ENCODE results near the gene POLA1. TPM values are rescaled to one million over a fixed set of nuclear protein-coding genes. Genes with fewer than 3 reads are reported as not detected.

The POLA1 gene
- total RNA-seq, 4 donors from 2014 or later, result 9.4 to 15.7 (median 10.0) TPM

- DNase-seq (ENCODE audit: extremely low spot score), result no peak
- Histone ChIP-seq H3K4me3 (no peak overlapping the region), H3K27ac (replicated peaks in 1 of 4) (no peak overlapping the region), H3K4me1 (peaks cover under 1 to 12% (median 6%) of the 10 kb centered on the region in 4 donors), H3K27me3 (peaks cover 0 to 32% (median 22%) of the 10 kb centered on the region in 4 donors), H3K9me3 (no peaks in the 10 kb centered on the region), H3K36me3 (no peaks in the 10 kb centered on the region)
- no peak for TF ChIP-seq POLR2AphosphoS5 (IDR thresholded peaks at IDR 0.05)
- no peak for TF ChIP-seq EP300 (IDR thresholded peaks at IDR 0.05)
- TF ChIP-seq POLR2A (IDR thresholded peaks at IDR 0.05; ENCODE audit: low read depth), result no peak
- TF ChIP-seq, protein P1, sequence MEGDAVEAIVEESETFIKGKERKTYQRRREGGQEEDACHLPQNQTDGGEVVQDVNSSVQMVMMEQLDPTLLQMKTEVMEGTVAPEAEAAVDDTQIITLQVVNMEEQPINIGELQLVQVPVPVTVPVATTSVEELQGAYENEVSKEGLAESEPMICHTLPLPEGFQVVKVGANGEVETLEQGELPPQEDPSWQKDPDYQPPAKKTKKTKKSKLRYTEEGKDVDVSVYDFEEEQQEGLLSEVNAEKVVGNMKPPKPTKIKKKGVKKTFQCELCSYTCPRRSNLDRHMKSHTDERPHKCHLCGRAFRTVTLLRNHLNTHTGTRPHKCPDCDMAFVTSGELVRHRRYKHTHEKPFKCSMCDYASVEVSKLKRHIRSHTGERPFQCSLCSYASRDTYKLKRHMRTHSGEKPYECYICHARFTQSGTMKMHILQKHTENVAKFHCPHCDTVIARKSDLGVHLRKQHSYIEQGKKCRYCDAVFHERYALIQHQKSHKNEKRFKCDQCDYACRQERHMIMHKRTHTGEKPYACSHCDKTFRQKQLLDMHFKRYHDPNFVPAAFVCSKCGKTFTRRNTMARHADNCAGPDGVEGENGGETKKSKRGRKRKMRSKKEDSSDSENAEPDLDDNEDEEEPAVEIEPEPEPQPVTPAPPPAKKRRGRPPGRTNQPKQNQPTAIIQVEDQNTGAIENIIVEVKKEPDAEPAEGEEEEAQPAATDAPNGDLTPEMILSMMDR (IDR thresholded peaks at IDR 0.05), result no peak
- intact Hi-C loops (cut with DNase I), result no loop called here
- 68% methylated on average over 2 of the region's 2 CpGs for WGBS
These were observed 331.9 kb downstream of the POLA1 start for GRCh38 chrX:25025615-25026014.

DNA sequence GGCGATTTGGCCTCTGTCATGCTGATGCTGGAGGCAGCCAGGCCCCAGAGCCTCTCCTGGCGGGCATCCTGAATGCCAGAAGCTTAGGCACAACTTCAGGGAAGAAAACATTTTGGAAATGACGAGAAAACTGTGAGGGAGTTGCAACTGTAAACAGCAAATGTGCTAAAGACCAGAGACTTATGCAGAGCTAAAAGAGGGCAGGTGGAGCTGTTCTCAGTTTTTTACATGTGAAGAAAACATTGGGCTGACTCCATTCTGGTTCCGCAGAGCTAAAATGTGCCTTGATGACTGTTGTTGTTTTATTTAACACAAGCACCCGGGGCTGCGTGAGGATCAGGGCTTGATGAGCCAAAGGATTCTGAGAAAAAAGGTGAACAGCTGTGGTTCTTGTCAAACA, 332.9 kb downstream of the POLA1 start:
- TF ChIP-seq, protein P1 (IDR thresholded peaks at IDR 0.05), result no peak
- Histone ChIP-seq H3K9me3 (no peaks in the 10 kb centered on the region), H3K4me1 (peaks cover 0 to 4% (median 0%) of the 10 kb centered on the region in 4 donors), H3K4me3 (no peak overlapping the region), H3K27ac (replicated peaks in 1 of 4) (no peak overlapping the region), H3K36me3 (no peaks in the 10 kb centered on the region), H3K27me3 (peaks cover 0 to 22% (median 13%) of the 10 kb centered on the region in 4 donors)
- 48% methylated on average over 6 of the region's 6 CpGs for WGBS
- intact Hi-C loops (cut with DNase I), result no loop called here
- no peak for DNase-seq (ENCODE audit: extremely low spot score)

DNA sequence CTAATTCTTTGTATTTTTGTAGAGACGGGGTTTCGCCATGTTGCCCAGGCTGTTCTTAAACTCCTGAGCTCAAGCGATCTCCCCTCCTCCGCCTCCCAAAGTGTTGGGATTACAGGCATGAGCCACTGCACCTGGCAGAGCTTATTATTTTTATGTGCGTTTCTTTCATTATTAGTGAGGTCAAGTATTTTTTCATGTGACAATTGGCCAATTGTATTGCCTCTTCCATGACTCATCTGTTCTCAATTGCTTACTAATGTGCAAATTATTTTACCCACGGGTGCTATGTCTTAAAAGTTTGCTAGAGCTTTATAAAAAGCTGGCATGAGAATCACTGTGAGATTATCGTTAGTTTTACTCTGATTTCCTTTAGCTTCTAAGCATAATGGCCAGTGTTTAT, 335.0 kb downstream of the POLA1 start:
- no peaks in the 10 kb centered on the region for H3K4me1 ChIP-seq
- no peak for TF ChIP-seq POLR2AphosphoS5 (IDR thresholded peaks at IDR 0.05)
- TF ChIP-seq EP300 (IDR thresholded peaks at IDR 0.05), result no peak
- TF ChIP-seq, protein P1 (IDR thresholded peaks at IDR 0.05), result no peak
- no peak for TF ChIP-seq POLR2A (IDR thresholded peaks at IDR 0.05; ENCODE audit: low read depth)
- 64% methylated on average over 7 of the region's 7 CpGs for WGBS
- no peaks in the 10 kb centered on the region for H3K9me3 ChIP-seq
- no peak overlapping the region for H3K27ac ChIP-seq (replicated peaks in 1 of 4)
- no peaks in the 10 kb centered on the region for H3K36me3 ChIP-seq
- DNase-seq (ENCODE audit: extremely low spot score), result no peak
- no peak overlapping the region for H3K4me3 ChIP-seq
- intact Hi-C loops (cut with DNase I), result no loop called here
- H3K27me3 ChIP-seq, result peaks cover 0 to under 1% (median 0%) of the 10 kb centered on the region in 4 donors

- intact Hi-C loops (cut with DNase I), result no loop called here
- no peaks in the 10 kb centered on the region for H3K27me3 ChIP-seq
- WGBS, result 78% methylated on average over 8 of the region's 16 CpGs
These were observed 335.6 kb downstream of the POLA1 start for GRCh38 chrX:25029288-25029825.

More at GRCh38 chrX:25029288-25029825, 335.6 kb downstream of the POLA1 start:
- TF ChIP-seq POLR2AphosphoS5 (IDR thresholded peaks at IDR 0.05), result no peak
- TF ChIP-seq POLR2A (IDR thresholded peaks at IDR 0.05; ENCODE audit: low read depth), result no peak
- TF ChIP-seq, protein P1 (IDR thresholded peaks at IDR 0.05), result no peak
- no peak for TF ChIP-seq EP300 (IDR thresholded peaks at IDR 0.05)
- Histone ChIP-seq H3K4me3 (no peak overlapping the region), H3K36me3 (no peaks in the 10 kb centered on the region), H3K4me1 (no peaks in the 10 kb centered on the region), H3K9me3 (no peaks in the 10 kb centered on the region), H3K27ac (replicated peaks in 1 of 4) (no peak overlapping the region)
- no peak for DNase-seq (ENCODE audit: extremely low spot score)
